ENCODE data around the gene PAK1.

The PAK1 gene

DNA sequence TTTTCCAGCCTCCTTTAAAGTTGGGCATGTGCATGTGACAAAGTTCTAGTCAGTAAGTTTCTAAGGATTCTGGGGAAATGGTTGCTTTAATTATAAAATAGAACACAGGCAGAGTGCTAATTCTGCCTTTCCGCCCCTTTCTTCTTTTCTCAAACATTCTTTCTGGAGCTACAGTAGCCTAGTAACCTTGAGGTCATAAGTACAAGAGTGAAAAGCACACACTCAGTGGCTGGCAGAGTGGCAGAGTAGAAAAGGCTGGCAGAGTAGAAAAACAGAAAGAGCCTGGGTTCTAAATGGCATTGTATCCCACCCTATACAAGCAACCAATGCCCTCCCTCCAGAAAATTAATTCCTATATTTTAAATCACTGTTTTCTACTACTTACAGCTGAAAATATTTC, 51.2 kb downstream of the PAK1 start:
- Histone ChIP-seq H2AK5ac (ENCODE audit: low read depth, low read length) (no peak overlapping the region), H3K9ac (ENCODE audit: low read depth, low read length, poor library complexity) (no peak overlapping the region), H3K4me1 (ENCODE audit: control insufficient read depth in 2 of 2, insufficient read depth in 1 of 2, low read depth in 1 of 2, low read length in 2 of 2) (peaks cover 5 to 13% of the 10 kb centered on the region in 2 donors), H4K91ac (ENCODE audit: low read depth, low read length, poor library complexity) (no peak overlapping the region), H3K4me2 (ENCODE audit: insufficient read depth, low read length, poor library complexity, severe bottlenecking) (no peak overlapping the region), H2AFZ (ENCODE audit: low read length) (no peak overlapping the region), H3K79me1 (ENCODE audit: low read depth, low read length) (no peaks in the 10 kb centered on the region), H4K8ac (ENCODE audit: low read depth, low read length) (no peak overlapping the region), H3K9me3 (replicated peaks in 1 of 2; ENCODE audit: control insufficient read depth in 2 of 2, insufficient read depth in 1 of 2, low read depth in 1 of 2, low read length in 2 of 2) (no peaks in the 10 kb centered on the region), H3K4ac (ENCODE audit: low read length) (no peak overlapping the region), H3K4me3 (ENCODE audit: low read length in 2 of 2) (no peak overlapping the region), H3K36me3 (replicated peaks in 1 of 2; ENCODE audit: control insufficient read depth in 2 of 2, insufficient read depth in 2 of 2, low read length in 2 of 2) (no peaks in the 10 kb centered on the region), H2BK120ac (ENCODE audit: low read depth, low read length) (no peak overlapping the region), H2BK5ac (ENCODE audit: low read length) (no peak overlapping the region), H3K27ac (replicated peaks; ENCODE audit: low read length) (no peak overlapping the region), H2BK12ac (ENCODE audit: low read length) (no peak overlapping the region), H3K18ac (ENCODE audit: low read length) (no peak overlapping the region), H3K14ac (ENCODE audit: low read length) (no peak overlapping the region), H3K23ac (ENCODE audit: low read depth, low read length, poor library complexity) (no peak overlapping the region), H2BK15ac (ENCODE audit: low read length) (no peak overlapping the region), H3K27me3 (ENCODE audit: control insufficient read depth in 3 of 3, insufficient read depth in 3 of 3, low read depth in 1 of 3, low read length in 3 of 3) (no peaks in the 10 kb centered on the region)
- DNase-seq (ENCODE audit: low spot score) = no peak
- no CpG with 5 or more reads among the region's 1 CpG for WGBS, 2 donors (ENCODE audit: extremely low coverage in 2 of 2, insufficient read length in 2 of 2, insufficient replicate concordance in 1 of 2)

DNA sequence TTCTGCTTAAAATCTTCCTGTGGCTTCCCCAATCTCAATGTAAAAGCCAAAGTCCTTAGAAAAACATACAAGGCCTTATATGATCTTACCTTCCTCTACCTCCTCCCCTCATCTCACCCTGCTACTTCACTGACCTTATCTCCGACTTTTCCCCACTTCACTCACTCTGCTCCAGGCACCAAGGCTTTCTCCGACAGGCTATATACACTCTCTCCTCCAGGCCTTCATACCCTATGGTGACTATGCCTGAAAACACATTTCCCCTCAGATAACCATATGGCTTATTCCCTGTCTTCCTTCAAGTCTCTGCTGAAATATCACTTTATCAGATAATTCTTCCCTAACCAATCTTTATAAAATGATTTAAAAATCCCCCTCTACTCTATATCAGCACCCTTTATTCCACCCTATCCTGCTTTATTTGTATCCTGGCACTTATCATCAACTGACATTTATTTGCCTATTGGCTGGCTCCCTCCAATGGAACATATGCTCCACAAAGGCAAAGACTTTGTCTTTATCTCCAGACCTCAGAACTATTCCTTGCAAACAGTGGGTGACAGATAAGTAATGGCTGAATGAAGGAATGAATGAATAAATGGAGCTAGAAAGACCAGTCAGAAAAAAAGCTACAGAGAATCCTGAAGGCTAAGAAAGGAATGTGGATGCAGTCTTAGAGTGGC, 52.7 kb downstream of the PAK1 start:
- H3K14ac ChIP-seq (ENCODE audit: low read length) = no peak overlapping the region
- H3K4ac ChIP-seq (ENCODE audit: low read length) = no peak overlapping the region
- H3K27ac ChIP-seq (replicated peaks; ENCODE audit: low read length) = no peak overlapping the region
- no peak overlapping the region for H3K18ac ChIP-seq (ENCODE audit: low read length)
- no peak overlapping the region for H3K4me3 ChIP-seq (ENCODE audit: low read length in 2 of 2)
- no peak overlapping the region for H2AK5ac ChIP-seq (ENCODE audit: low read depth, low read length)
- H2BK5ac ChIP-seq (ENCODE audit: low read length) = no peak overlapping the region
- H4K8ac ChIP-seq (ENCODE audit: low read depth, low read length) = no peak overlapping the region
- H3K27me3 ChIP-seq (ENCODE audit: control insufficient read depth in 3 of 3, insufficient read depth in 3 of 3, low read depth in 1 of 3, low read length in 3 of 3) = no peaks in the 10 kb centered on the region
- no peak overlapping the region for H2BK15ac ChIP-seq (ENCODE audit: low read length)
- H3K4me1 ChIP-seq (ENCODE audit: control insufficient read depth in 2 of 2, insufficient read depth in 1 of 2, low read depth in 1 of 2, low read length in 2 of 2) = peaks cover 4 to 12% of the 10 kb centered on the region in 2 donors
- no peak overlapping the region for H2BK120ac ChIP-seq (ENCODE audit: low read depth, low read length)
- DNase-seq (ENCODE audit: low spot score) = no peak
- no CpG with 5 or more reads among the region's 2 CpGs for WGBS, 2 donors (ENCODE audit: extremely low coverage in 2 of 2, insufficient read length in 2 of 2, insufficient replicate concordance in 1 of 2)
- H4K91ac ChIP-seq (ENCODE audit: low read depth, low read length, poor library complexity) = no peak overlapping the region
- no peaks in the 10 kb centered on the region for H3K36me3 ChIP-seq (replicated peaks in 1 of 2; ENCODE audit: control insufficient read depth in 2 of 2, insufficient read depth in 2 of 2, low read length in 2 of 2)
- no peak overlapping the region for H3K4me2 ChIP-seq (ENCODE audit: insufficient read depth, low read length, poor library complexity, severe bottlenecking)
- no peak overlapping the region for H3K9ac ChIP-seq (ENCODE audit: low read depth, low read length, poor library complexity)
- H3K9me3 ChIP-seq (replicated peaks in 1 of 2; ENCODE audit: control insufficient read depth in 2 of 2, insufficient read depth in 1 of 2, low read depth in 1 of 2, low read length in 2 of 2) = no peaks in the 10 kb centered on the region
- H2AFZ ChIP-seq (ENCODE audit: low read length) = no peak overlapping the region
- H3K23ac ChIP-seq (ENCODE audit: low read depth, low read length, poor library complexity) = no peak overlapping the region
- no peak overlapping the region for H2BK12ac ChIP-seq (ENCODE audit: low read length)
- H3K79me1 ChIP-seq (ENCODE audit: low read depth, low read length) = no peaks in the 10 kb centered on the region

DNA sequence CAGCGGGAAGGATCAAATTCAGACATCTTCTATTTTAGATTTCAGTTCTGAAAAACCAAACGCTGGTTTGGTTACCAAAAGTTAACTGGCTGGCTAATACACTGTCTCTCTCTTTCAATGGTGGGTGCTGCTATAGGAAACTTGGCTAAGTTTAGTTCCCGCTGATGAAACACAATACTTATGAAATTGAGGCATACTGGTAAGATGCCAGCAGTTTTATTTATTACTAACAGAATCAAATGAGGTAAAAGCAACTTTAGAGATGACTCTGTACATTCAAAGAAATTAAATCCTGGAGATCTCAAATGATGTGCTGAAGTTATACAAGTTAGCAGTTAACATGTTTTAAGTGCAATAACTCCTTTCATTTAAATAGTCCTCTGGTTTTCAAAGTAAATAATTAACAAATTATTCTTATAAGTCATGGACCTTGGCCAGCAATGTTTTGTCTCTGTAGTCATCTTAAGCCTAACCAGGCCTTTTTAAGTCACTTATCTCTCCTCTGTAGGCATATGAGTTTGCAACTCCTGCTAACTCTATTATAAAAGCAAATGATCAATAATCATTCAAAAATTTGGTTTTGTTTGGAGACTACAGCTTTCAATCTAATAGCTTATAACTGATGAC, 54.8 kb downstream of the PAK1 start:
- H2BK5ac ChIP-seq (ENCODE audit: low read length) = no peak overlapping the region
- no peak overlapping the region for H2BK12ac ChIP-seq (ENCODE audit: low read length)
- no peak overlapping the region for H3K4ac ChIP-seq (ENCODE audit: low read length)
- H3K9ac ChIP-seq (ENCODE audit: low read depth, low read length, poor library complexity) = no peak overlapping the region
- no peak overlapping the region for H3K18ac ChIP-seq (ENCODE audit: low read length)
- no peak overlapping the region for H4K8ac ChIP-seq (ENCODE audit: low read depth, low read length)
- H2AK5ac ChIP-seq (ENCODE audit: low read depth, low read length) = no peak overlapping the region
- H2BK15ac ChIP-seq (ENCODE audit: low read length) = no peak overlapping the region
- H3K27ac ChIP-seq (replicated peaks; ENCODE audit: low read length) = no peak overlapping the region
- no peak overlapping the region for H2BK120ac ChIP-seq (ENCODE audit: low read depth, low read length)
- no peaks in the 10 kb centered on the region for H3K36me3 ChIP-seq (replicated peaks in 1 of 2; ENCODE audit: control insufficient read depth in 2 of 2, insufficient read depth in 2 of 2, low read length in 2 of 2)
- no peak overlapping the region for H4K91ac ChIP-seq (ENCODE audit: low read depth, low read length, poor library complexity)
- no peak overlapping the region for H3K4me3 ChIP-seq (ENCODE audit: low read length in 2 of 2)
- no peak overlapping the region for H2AFZ ChIP-seq (ENCODE audit: low read length)
- no CpG with 5 or more reads among the region's 3 CpGs for WGBS, 2 donors (ENCODE audit: extremely low coverage in 2 of 2, insufficient read length in 2 of 2, insufficient replicate concordance in 1 of 2)
- no peaks in the 10 kb centered on the region for H3K27me3 ChIP-seq (ENCODE audit: control insufficient read depth in 3 of 3, insufficient read depth in 3 of 3, low read depth in 1 of 3, low read length in 3 of 3)
- no peak overlapping the region for H3K14ac ChIP-seq (ENCODE audit: low read length)
- H3K4me1 ChIP-seq (ENCODE audit: control insufficient read depth in 2 of 2, insufficient read depth in 1 of 2, low read depth in 1 of 2, low read length in 2 of 2) = peaks cover under 1 to 4% of the 10 kb centered on the region in 2 donors
- DNase-seq (ENCODE audit: low spot score) = no peak
- H3K79me1 ChIP-seq (ENCODE audit: low read depth, low read length) = no peaks in the 10 kb centered on the region
- no peaks in the 10 kb centered on the region for H3K9me3 ChIP-seq (replicated peaks in 1 of 2; ENCODE audit: control insufficient read depth in 2 of 2, insufficient read depth in 1 of 2, low read depth in 1 of 2, low read length in 2 of 2)
- no peak overlapping the region for H3K23ac ChIP-seq (ENCODE audit: low read depth, low read length, poor library complexity)
- H3K4me2 ChIP-seq (ENCODE audit: insufficient read depth, low read length, poor library complexity, severe bottlenecking) = no peak overlapping the region

DNA sequence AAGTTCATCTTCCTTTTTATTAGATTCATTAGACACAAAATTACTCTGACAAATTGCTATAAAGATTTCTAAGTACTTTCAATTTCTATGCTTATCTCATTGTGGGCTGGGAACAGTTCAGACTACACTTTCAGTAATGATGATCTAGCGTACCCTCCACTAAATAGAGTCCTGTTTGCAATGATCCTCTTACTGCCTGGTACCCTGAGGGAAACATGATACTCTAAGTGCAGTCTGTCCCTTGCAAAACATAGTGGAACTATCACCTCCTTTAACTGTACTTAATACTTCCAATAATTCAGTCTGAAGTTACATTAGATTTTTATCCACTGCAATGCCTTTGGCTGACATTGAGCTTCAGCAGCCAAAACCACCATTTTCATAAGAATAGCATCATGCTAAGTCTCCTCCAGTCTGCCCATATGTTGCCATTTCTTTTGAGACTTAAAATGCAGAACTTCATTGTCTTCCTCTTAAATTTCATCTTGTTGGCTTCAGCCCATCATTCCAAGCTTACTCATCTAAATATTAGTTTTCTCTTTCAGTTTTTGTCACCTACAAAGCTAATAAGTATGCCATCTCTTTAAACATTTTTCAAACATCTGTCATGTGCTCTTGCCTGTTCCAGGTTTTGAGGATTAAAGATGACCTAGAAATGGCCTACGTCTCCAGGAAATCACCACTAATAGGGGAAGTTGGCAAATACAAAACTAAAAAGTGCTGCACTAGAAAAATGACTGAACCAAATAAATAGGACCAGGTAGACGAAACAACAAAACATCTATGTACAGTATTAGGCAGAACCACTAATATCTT, 55.5 kb downstream of the PAK1 start:
- WGBS, 2 donors (ENCODE audit: extremely low coverage in 2 of 2, insufficient read length in 2 of 2, insufficient replicate concordance in 1 of 2) = no CpG with 5 or more reads among the region's 3 CpGs
- no peak overlapping the region for H2AK5ac ChIP-seq (ENCODE audit: low read depth, low read length)
- peaks cover 0 to 4% of the 10 kb centered on the region in 2 donors for H3K4me1 ChIP-seq (ENCODE audit: control insufficient read depth in 2 of 2, insufficient read depth in 1 of 2, low read depth in 1 of 2, low read length in 2 of 2)
- no peak overlapping the region for H2BK15ac ChIP-seq (ENCODE audit: low read length)
- H3K9me3 ChIP-seq (replicated peaks in 1 of 2; ENCODE audit: control insufficient read depth in 2 of 2, insufficient read depth in 1 of 2, low read depth in 1 of 2, low read length in 2 of 2) = no peaks in the 10 kb centered on the region
- no peak overlapping the region for H2BK12ac ChIP-seq (ENCODE audit: low read length)
- H3K36me3 ChIP-seq (replicated peaks in 1 of 2; ENCODE audit: control insufficient read depth in 2 of 2, insufficient read depth in 2 of 2, low read length in 2 of 2) = no peaks in the 10 kb centered on the region
- no peak overlapping the region for H3K23ac ChIP-seq (ENCODE audit: low read depth, low read length, poor library complexity)
- no peak overlapping the region for H3K27ac ChIP-seq (replicated peaks; ENCODE audit: low read length)
- no peak overlapping the region for H2AFZ ChIP-seq (ENCODE audit: low read length)
- no peak overlapping the region for H3K4me3 ChIP-seq (ENCODE audit: low read length in 2 of 2)
- H3K4me2 ChIP-seq (ENCODE audit: insufficient read depth, low read length, poor library complexity, severe bottlenecking) = no peak overlapping the region
- H3K9ac ChIP-seq (ENCODE audit: low read depth, low read length, poor library complexity) = no peak overlapping the region
- no peak for DNase-seq (ENCODE audit: low spot score)
- no peak overlapping the region for H2BK120ac ChIP-seq (ENCODE audit: low read depth, low read length)
- H3K27me3 ChIP-seq (ENCODE audit: control insufficient read depth in 3 of 3, insufficient read depth in 3 of 3, low read depth in 1 of 3, low read length in 3 of 3) = no peaks in the 10 kb centered on the region
- H3K79me1 ChIP-seq (ENCODE audit: low read depth, low read length) = no peaks in the 10 kb centered on the region
- H4K8ac ChIP-seq (ENCODE audit: low read depth, low read length) = no peak overlapping the region
- no peak overlapping the region for H3K4ac ChIP-seq (ENCODE audit: low read length)
- no peak overlapping the region for H3K18ac ChIP-seq (ENCODE audit: low read length)
- H2BK5ac ChIP-seq (ENCODE audit: low read length) = no peak overlapping the region
- H3K14ac ChIP-seq (ENCODE audit: low read length) = no peak overlapping the region
- H4K91ac ChIP-seq (ENCODE audit: low read depth, low read length, poor library complexity) = no peak overlapping the region

Data from neuronal stem cell (in vitro differentiated cells).